GM19239 (cell line): ENCODE results near the gene MAT2A.

Experiments
- DNase-seq: peaks from one replicate; pipeline ENCODE4 v3.0.0; 2011; ENCODE audit warnings: low spot score; ENCODE audit not compliant: insufficient read length
- FAIRE-seq: peaks from 2 replicates; lab custom pipeline; 2011; peaks lifted over from hg19 to GRCh38; lab: Jason Lieb, UNC

Gene MAT2A

GRCh38 chr2:85538507-85539360 lies at the start of gene MAT2A:
Gene MAT2A, plus strand, starts transcription at chr2:85539168. Its CDS starts 120 bp downstream, at chr2:85539288.
- peak; percentile 87 for FAIRE-seq

GRCh38 chr2:85490861-85491755 lies 47.9 kb upstream of the MAT2A start:
- DNase-seq (no peak), FAIRE-seq (no peak)

More at GRCh38 chr2:85538507-85539360, at the start of gene MAT2A:
- peak; percentile 76 for DNase-seq

- no peak for DNase-seq
- FAIRE-seq, result no peak
These were observed 42.5 kb upstream of the MAT2A start for GRCh38 chr2:85496436-85496835.

GRCh38 chr2:85497944-85498630 lies 40.9 kb upstream of the MAT2A start:
- no peak for FAIRE-seq
- DNase-seq, result no peak

- DNase-seq (no peak), FAIRE-seq (no peak)
These were observed 37.7 kb upstream of the MAT2A start for GRCh38 chr2:85501248-85501647.

- DNase-seq (no peak), FAIRE-seq (no peak)
These were observed 36.2 kb upstream of the MAT2A start for GRCh38 chr2:85502720-85503119.

- no peak for FAIRE-seq
- DNase-seq, result no peak
These were observed 35.7 kb upstream of the MAT2A start for GRCh38 chr2:85503168-85503850.

- DNase-seq, result no peak
- FAIRE-seq, result no peak
These were observed 34.9 kb upstream of the MAT2A start for GRCh38 chr2:85503851-85504777.

- no peak for DNase-seq
- FAIRE-seq, result no peak
These were observed 34.1 kb upstream of the MAT2A start for GRCh38 chr2:85504778-85505261.

GRCh38 chr2:85505551-85506238 lies 33.3 kb upstream of the MAT2A start:
- FAIRE-seq (no peak), DNase-seq (no peak)

GRCh38 chr2:85506768-85507181 lies 32.2 kb upstream of the MAT2A start:
- FAIRE-seq (no peak), DNase-seq (no peak)

- FAIRE-seq (no peak), DNase-seq (no peak)
These were observed 27.8 kb upstream of the MAT2A start for GRCh38 chr2:85511008-85511811.

GRCh38 chr2:85514323-85514722 lies 24.6 kb upstream of the MAT2A start:
- no peak for FAIRE-seq

GRCh38 chr2:85516653-85517389 lies 22.1 kb upstream of the MAT2A start:
- FAIRE-seq (no peak), DNase-seq (no peak)

More at GRCh38 chr2:85514323-85514722, 24.6 kb upstream of the MAT2A start:
- no peak for DNase-seq

- FAIRE-seq, result no peak
These were observed 16.8 kb upstream of the MAT2A start for GRCh38 chr2:85522090-85522647.

More at GRCh38 chr2:85522090-85522647, 16.8 kb upstream of the MAT2A start:
- no peak for DNase-seq
